H9 (cell line): ENCODE results near the gene THEM5. TPM values are rescaled to one million over a fixed set of nuclear protein-coding genes. Genes with fewer than 3 reads are reported as not detected.
"Not testable (repeated sequence)": the region's sequence is repeated elsewhere in the genome, so short reads cannot be mapped to it uniquely, and the experiment has no call there.

Experiments used
- DNase-seq: peaks from one replicate; pipeline ENCODE4 v3.0.0-alpha.2; 2017
- H2AFZ ChIP-seq: one replicate; pipeline ENCODE4 v1.6.1; 2013; ENCODE audit warnings: mild to moderate bottlenecking, low read length, control low read depth, moderate library complexity
- H2AK5ac ChIP-seq: 2 replicates; pipeline ENCODE4 v1.6.1; 2013; ENCODE audit warnings: low read length, control low read depth, mixed read lengths; ENCODE audit not compliant: insufficient read length
- H2BK120ac ChIP-seq: one replicate; pipeline ENCODE4 v1.6.1; 2013; ENCODE audit warnings: low read depth, mild to moderate bottlenecking, low read length, control low read depth, inconsistent platforms; ENCODE audit not compliant: poor library complexity, severe bottlenecking
- H2BK12ac ChIP-seq: 2 replicates; pipeline ENCODE4 v1.6.1; 2013; ENCODE audit warnings: low read length, control low read depth, mixed read lengths, low read depth; ENCODE audit not compliant: insufficient read length
- H2BK15ac ChIP-seq: 2 replicates; pipeline ENCODE4 v1.6.1; 2013; ENCODE audit warnings: low read depth, low read length, control low read depth
- H2BK20ac ChIP-seq: one replicate; pipeline ENCODE4 v1.6.1; 2013; ENCODE audit warnings: low read depth, mild to moderate bottlenecking, low read length, control low read depth, inconsistent platforms; ENCODE audit not compliant: poor library complexity, severe bottlenecking
- H2BK5ac ChIP-seq: 2 replicates; pipeline ENCODE4 v1.6.1; 2013; ENCODE audit warnings: low read length, control low read depth, mixed read lengths; ENCODE audit not compliant: insufficient read length
- H3K14ac ChIP-seq: 2 replicates; pipeline ENCODE4 v1.6.1; 2013; ENCODE audit warnings: low read length, control low read depth; ENCODE audit not compliant: insufficient read depth
- H3K18ac ChIP-seq: 2 replicates; pipeline ENCODE4 v1.6.1; 2013; ENCODE audit warnings: low read depth, mild to moderate bottlenecking, mixed read lengths, low read length, control low read depth; ENCODE audit not compliant: insufficient read length
- H3K23ac ChIP-seq: 2 replicates; pipeline ENCODE4 v1.6.1; 2013; ENCODE audit warnings: low read length, control low read depth, mixed read lengths, low read depth; ENCODE audit not compliant: insufficient read length
- H3K23me2 ChIP-seq: 2 replicates; pipeline ENCODE4 v1.6.1; 2013; ENCODE audit warnings: low read depth, mild to moderate bottlenecking, mixed read lengths, low read length, control low read depth; ENCODE audit not compliant: insufficient read length, poor library complexity, severe bottlenecking
- H3K27ac ChIP-seq: 2 replicates; pipeline ENCODE4 v1.5.1; 2013; ENCODE audit warnings: low read length, control low read depth, mixed read lengths, low read depth; ENCODE audit not compliant: insufficient read length
- H3K27me3 ChIP-seq: 2 replicates; pipeline ENCODE4 v1.6.1; 2013; ENCODE audit warnings: low read length, control low read depth, inconsistent platforms; ENCODE audit not compliant: insufficient read depth
- H3K4ac ChIP-seq: 2 replicates; pipeline ENCODE4 v1.6.1; 2013; ENCODE audit warnings: low read depth, mild to moderate bottlenecking, control low read depth, inconsistent platforms, low read length, moderate library complexity
- H3K4me1 ChIP-seq: 2 replicates; pipeline ENCODE4 v1.6.1; 2013; ENCODE audit warnings: low read length, control low read depth, inconsistent platforms; ENCODE audit not compliant: insufficient read depth
- H3K4me2 ChIP-seq: 2 replicates; pipeline ENCODE4 v1.6.1; 2013; ENCODE audit warnings: low read length, control low read depth, mixed read lengths; ENCODE audit not compliant: insufficient read length, insufficient read depth
- H3K56ac ChIP-seq: 2 replicates; pipeline ENCODE4 v1.6.1; 2013; ENCODE audit warnings: low read depth, mild to moderate bottlenecking, mixed read lengths, low read length, control low read depth; ENCODE audit not compliant: insufficient read length
- H3K79me1 ChIP-seq: 2 replicates; pipeline ENCODE4 v1.6.1; 2013; ENCODE audit warnings: low read depth, mild to moderate bottlenecking, moderate library complexity, low read length, control low read depth, inconsistent platforms; ENCODE audit not compliant: insufficient read depth, poor library complexity, severe bottlenecking
- H3K79me2 ChIP-seq: 2 replicates; pipeline ENCODE4 v1.6.1; 2013; ENCODE audit warnings: low read length, control low read depth, inconsistent platforms; ENCODE audit not compliant: insufficient read depth
- H3K9ac ChIP-seq: 2 replicates; pipeline ENCODE4 v1.6.1; 2013; ENCODE audit warnings: low read length, control low read depth, mixed read lengths; ENCODE audit not compliant: insufficient read length; ENCODE audit errors: extremely low read depth
- H3K9me3 ChIP-seq: one replicate; pipeline ENCODE4 v1.6.1; 2013; ENCODE audit warnings: low read depth, low read length, inconsistent platforms; ENCODE audit not compliant: control insufficient read depth
- H3T11ph ChIP-seq: one replicate; pipeline ENCODE4 v1.6.1; 2013; ENCODE audit warnings: mild to moderate bottlenecking, low read length, control low read depth, inconsistent platforms
- H4K20me1 ChIP-seq: one replicate; pipeline ENCODE4 v1.6.1; 2013; ENCODE audit not compliant: control insufficient read depth, insufficient read length, insufficient read depth
- H4K5ac ChIP-seq: 2 replicates; pipeline ENCODE4 v1.6.1; 2013; ENCODE audit warnings: low read depth, mild to moderate bottlenecking, mixed read lengths, low read length, control low read depth; ENCODE audit not compliant: insufficient read length
- H4K8ac ChIP-seq: replicated peaks from 2 replicates; pipeline ENCODE4 v1.6.1; 2013; ENCODE audit warnings: low read length, control low read depth, mixed read lengths, low read depth; ENCODE audit not compliant: insufficient read length
- H4K91ac ChIP-seq: 2 replicates; pipeline ENCODE4 v1.6.1; 2013; ENCODE audit warnings: low read depth, mild to moderate bottlenecking, moderate library complexity, mixed read lengths, low read length, control low read depth; ENCODE audit not compliant: insufficient read length
- H3K27ac Mint-ChIP-seq, 3 experiments: 2 replicates in 2 of 3; 3 replicates in 1 of 3; pipeline ENCODE4 v1.8.0; 2020 to 2021; ENCODE audit warnings: mixed read lengths in 3 of 3, mild to moderate bottlenecking in 1 of 3, moderate library complexity in 1 of 3
- H3K27me3 Mint-ChIP-seq: 2 replicates; pipeline ENCODE4 v1.8.0; 2021; ENCODE audit warnings: low read depth, mild to moderate bottlenecking, moderate library complexity, mixed read lengths
- H3K36me3 Mint-ChIP-seq, 3 experiments: 2 replicates in 2 of 3; 3 replicates in 1 of 3; pipeline ENCODE4 v1.8.0; 2020 to 2021; ENCODE audit warnings: low read depth in 3 of 3, mixed read lengths in 3 of 3; ENCODE audit not compliant: insufficient read depth in 1 of 3
- H3K4me1 Mint-ChIP-seq, 2 experiments: 2 replicates each; pipeline ENCODE4 v1.8.0; 2020; ENCODE audit warnings: mixed read lengths in 2 of 2
- H3K4me3 Mint-ChIP-seq, 2 experiments: 2 replicates in 1 of 2; 3 replicates in 1 of 2; pipeline ENCODE4 v1.8.0; 2020 to 2021; ENCODE audit warnings: mild to moderate bottlenecking in 2 of 2, mixed read lengths in 2 of 2, moderate library complexity in 1 of 2
- H3K9me3 Mint-ChIP-seq, 2 experiments: 2 replicates in 1 of 2; 3 replicates in 1 of 2; pipeline ENCODE4 v1.8.0; 2020; ENCODE audit warnings: mild to moderate bottlenecking in 2 of 2, mixed read lengths in 2 of 2, moderate library complexity in 1 of 2
- WGBS: extraction: QIAGEN DNeasy Blood & Tissue Kit; methylation state at CpG from one replicate; pipeline ENCODE4 v1.1.7; 2013; ENCODE audit warnings: missing lambda C conversion rate, low lambda C conversion rate, mixed read lengths; ENCODE audit not compliant: insufficient read length; ENCODE audit errors: extremely low coverage; 5-methylcytosine and 5-hydroxymethylcytosine counted together
- total RNA-seq: library from RNA; stranded (reverse); gene quantifications from 2 replicates; pipeline ENCODE4 v1.2.1, GENCODE V29; 2021
- TF ChIP-seq, protein P1 (sequence below): fragments of 200-600 bp; sonication (generic); conservative IDR thresholded peaks from 3 replicates; pipeline ENCODE4 v1.8.0; 2021; ENCODE audit warnings: antibody characterized with exemption, mild to moderate bottlenecking

THEM5 gene
- total RNA-seq, 1 experiment from 2014 or later: not detected

DNA sequence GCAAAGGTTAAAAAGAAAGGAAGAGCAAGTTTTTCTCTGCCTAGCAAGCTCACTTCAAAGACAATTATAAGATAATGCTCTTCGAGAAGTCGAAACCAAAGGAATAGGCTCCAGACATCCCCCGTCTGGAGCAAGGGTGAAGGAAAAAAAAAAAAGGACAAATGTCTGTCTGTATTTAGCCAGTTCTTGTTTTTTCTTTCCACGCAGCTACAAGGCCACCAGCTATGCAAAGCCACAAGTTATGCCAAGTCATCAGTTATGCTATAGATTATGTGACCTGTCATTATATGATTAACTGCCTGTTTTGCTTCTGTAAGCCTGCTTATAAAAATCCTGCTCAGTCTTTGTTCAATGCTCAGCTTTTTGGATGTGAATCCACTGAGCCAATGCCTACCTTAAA is 2.4 kb upstream of the THEM5 start:
- Histone ChIP-seq H2BK5ac (no peak overlapping the region), H3K27me3 (peaks cover 25% of the 10 kb centered on the region; the same call in 1 of the 2 replicates), H3K4me1 (no peaks in the 10 kb centered on the region; the same call in 1 of the 2 replicates), H4K91ac (no peak overlapping the region), H3K4me2 (no peak overlapping the region), H4K8ac (no peak overlapping the region), H3K23me2 (no peaks in the 10 kb centered on the region), H3K27ac (no peak overlapping the region), H3K4ac (no peak overlapping the region), H3K23ac (no peak overlapping the region), H3K18ac (no peak overlapping the region), H3T11ph (no peak overlapping the region), H4K5ac (no peak overlapping the region), H2BK12ac (no peak overlapping the region), H3K9ac (no peak overlapping the region), H2BK120ac (no peak overlapping the region), H2AFZ (no peak overlapping the region), H2BK15ac (no peak overlapping the region), H2AK5ac (no peak overlapping the region), H3K9me3 (no peaks in the 10 kb centered on the region), H2BK20ac (no peak overlapping the region), H3K79me1 (no peaks in the 10 kb centered on the region), H3K79me2 (no peaks in the 10 kb centered on the region), H3K14ac (no peak overlapping the region), H3K56ac (no peak overlapping the region), H4K20me1 (no peaks in the 10 kb centered on the region)
- Mint-ChIP-seq H3K27ac (no peak overlapping the region), H3K36me3 (no peaks in the 10 kb centered on the region), H3K4me1 (peaks cover 11 to 21% of the 10 kb centered on the region in 2 experiments), H3K9me3 (no peaks in the 10 kb centered on the region), H3K27me3 (peaks cover 91% of the 10 kb centered on the region), H3K4me3 (no peak overlapping the region)
- whole genome bisulfite sequencing: no CpG with 5 or more reads among the region's 4 CpGs
- no peak for DNase-seq
- TF ChIP-seq, protein P1, sequence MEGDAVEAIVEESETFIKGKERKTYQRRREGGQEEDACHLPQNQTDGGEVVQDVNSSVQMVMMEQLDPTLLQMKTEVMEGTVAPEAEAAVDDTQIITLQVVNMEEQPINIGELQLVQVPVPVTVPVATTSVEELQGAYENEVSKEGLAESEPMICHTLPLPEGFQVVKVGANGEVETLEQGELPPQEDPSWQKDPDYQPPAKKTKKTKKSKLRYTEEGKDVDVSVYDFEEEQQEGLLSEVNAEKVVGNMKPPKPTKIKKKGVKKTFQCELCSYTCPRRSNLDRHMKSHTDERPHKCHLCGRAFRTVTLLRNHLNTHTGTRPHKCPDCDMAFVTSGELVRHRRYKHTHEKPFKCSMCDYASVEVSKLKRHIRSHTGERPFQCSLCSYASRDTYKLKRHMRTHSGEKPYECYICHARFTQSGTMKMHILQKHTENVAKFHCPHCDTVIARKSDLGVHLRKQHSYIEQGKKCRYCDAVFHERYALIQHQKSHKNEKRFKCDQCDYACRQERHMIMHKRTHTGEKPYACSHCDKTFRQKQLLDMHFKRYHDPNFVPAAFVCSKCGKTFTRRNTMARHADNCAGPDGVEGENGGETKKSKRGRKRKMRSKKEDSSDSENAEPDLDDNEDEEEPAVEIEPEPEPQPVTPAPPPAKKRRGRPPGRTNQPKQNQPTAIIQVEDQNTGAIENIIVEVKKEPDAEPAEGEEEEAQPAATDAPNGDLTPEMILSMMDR: no peak

DNA sequence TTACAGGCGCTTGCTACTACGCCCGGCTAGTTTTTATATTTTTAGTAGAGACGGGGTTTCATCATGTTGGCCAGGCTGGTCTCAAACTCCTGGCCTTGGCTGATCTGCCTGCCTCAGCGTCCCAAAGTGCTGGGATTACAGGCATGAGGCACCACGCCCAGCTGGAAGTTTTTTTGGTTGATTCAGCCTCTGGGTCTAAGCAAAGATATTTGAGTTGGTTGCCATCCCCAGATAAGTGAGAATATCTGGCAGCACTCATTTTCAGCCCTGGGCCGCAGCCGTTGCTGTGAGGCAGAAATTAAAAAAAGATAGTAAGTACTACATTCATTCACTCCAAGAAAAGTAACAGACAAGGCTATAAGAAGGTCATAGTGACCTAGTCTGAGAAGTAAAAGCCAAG is 2.0 kb upstream of the THEM5 start:
- not testable (repeated sequence) for H3K79me2 ChIP-seq, H4K5ac ChIP-seq, H3K18ac ChIP-seq, H2AK5ac ChIP-seq, H3K4ac ChIP-seq, H2BK15ac ChIP-seq, H4K91ac ChIP-seq, H3K36me3 Mint-ChIP-seq, H3K27ac Mint-ChIP-seq, H3K14ac ChIP-seq, H2BK20ac ChIP-seq, H3K4me1 ChIP-seq, H3K4me2 ChIP-seq, H2AFZ ChIP-seq, H4K8ac ChIP-seq, H2BK5ac ChIP-seq, H2BK120ac ChIP-seq, H3K9ac ChIP-seq, DNase-seq, H3T11ph ChIP-seq, H3K23me2 ChIP-seq, H2BK12ac ChIP-seq, H3K4me3 Mint-ChIP-seq, H3K27ac ChIP-seq, H3K79me1 ChIP-seq, H4K20me1 ChIP-seq, H3K23ac ChIP-seq, H3K9me3 Mint-ChIP-seq, H3K9me3 ChIP-seq, H3K56ac ChIP-seq
- Mint-ChIP-seq H3K4me1 (peaks cover 7 to 16% of the 10 kb centered on the region in 2 experiments), H3K27me3 (peaks cover 90% of the 10 kb centered on the region)
- H3K27me3 ChIP-seq: peaks cover 24% of the 10 kb centered on the region; the same call in 1 of the 2 replicates
- no CpG with 5 or more reads among the region's 8 CpGs for WGBS
